Measurements from ENCODE around the gene TMEM95. TPM values are rescaled to one million over a fixed set of nuclear protein-coding genes. Genes with fewer than 3 reads are reported as not detected.

TMEM95 gene
- total and polyA plus RNA-seq, 10 of the 15 experiments (the other 5 are each of a cell fraction or from before 2014, with no cell fraction given) = 0.05 to 0.28 TPM; not detected in 8

DNA sequence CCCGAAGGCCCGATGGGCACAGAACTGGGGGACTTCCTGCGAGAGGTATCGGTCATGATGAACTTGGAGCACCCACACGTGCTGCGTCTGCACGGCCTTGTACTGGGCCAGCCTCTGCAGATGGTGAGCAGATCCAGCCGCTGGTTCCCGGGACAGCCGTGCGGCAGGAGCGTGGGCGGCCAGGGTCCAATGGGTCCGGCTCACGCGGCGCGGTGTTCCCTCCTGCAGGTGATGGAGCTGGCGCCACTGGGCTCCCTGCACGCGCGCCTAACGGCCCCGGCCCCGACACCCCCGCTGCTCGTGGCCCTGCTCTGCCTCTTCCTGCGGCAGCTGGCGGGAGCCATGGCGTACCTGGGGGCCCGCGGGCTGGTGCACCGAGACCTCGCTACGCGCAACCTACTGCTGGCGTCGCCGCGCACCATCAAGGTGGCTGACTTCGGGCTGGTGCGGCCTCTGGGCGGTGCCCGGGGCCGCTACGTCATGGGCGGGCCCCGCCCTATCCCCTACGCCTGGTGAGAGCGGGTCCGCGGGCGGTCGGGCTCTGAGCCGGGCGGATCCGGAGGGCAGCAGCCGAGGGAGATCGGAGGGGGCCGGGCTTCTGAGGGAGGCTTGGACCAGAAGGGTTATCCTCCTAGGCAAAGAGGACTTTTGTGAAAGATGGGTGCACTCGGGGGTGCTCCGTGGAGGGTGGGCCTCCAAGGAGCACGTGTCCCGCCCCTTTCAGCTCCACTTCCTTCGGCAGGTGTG lies 29.0 kb downstream of the TMEM95 start (continued):
- TF ChIP-seq HDGF (IDR thresholded peaks at IDR 0.05) = no peak
- TF ChIP-seq CEBPB (IDR thresholded peaks at IDR 0.05; ENCODE audit: borderline replicate concordance in 1 of 2, low read depth in 2 of 2, low read length in 2 of 2) = no peak
- no peak for TF ChIP-seq SP1 (IDR thresholded peaks at IDR 0.05; ENCODE audit: low read depth, low read length)
- TF ChIP-seq ZNF207 (IDR thresholded peaks at IDR 0.05; ENCODE audit: borderline replicate concordance) = no peak
- TF ChIP-seq, protein P1, sequence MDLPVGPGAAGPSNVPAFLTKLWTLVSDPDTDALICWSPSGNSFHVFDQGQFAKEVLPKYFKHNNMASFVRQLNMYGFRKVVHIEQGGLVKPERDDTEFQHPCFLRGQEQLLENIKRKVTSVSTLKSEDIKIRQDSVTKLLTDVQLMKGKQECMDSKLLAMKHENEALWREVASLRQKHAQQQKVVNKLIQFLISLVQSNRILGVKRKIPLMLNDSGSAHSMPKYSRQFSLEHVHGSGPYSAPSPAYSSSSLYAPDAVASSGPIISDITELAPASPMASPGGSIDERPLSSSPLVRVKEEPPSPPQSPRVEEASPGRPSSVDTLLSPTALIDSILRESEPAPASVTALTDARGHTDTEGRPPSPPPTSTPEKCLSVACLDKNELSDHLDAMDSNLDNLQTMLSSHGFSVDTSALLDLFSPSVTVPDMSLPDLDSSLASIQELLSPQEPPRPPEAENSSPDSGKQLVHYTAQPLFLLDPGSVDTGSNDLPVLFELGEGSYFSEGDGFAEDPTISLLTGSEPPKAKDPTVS (IDR thresholded peaks at IDR 0.05; ENCODE audit: low read depth, low read length) = no peak
- no peak for TF ChIP-seq KAT2A (conservative IDR thresholded peaks at IDR 0.05; ENCODE audit: control insufficient read depth, low read depth, low read length)
- no peak for TF ChIP-seq MYB (IDR thresholded peaks at IDR 0.05; ENCODE audit: borderline replicate concordance, low read depth, low read length)
- no peak for TF ChIP-seq RUNX3 (IDR thresholded peaks at IDR 0.05; ENCODE audit: low read length)
- TF ChIP-seq KDM1A (IDR thresholded peaks at IDR 0.05; ENCODE audit: borderline replicate concordance) = no peak
- TF ChIP-seq BMI1 (IDR thresholded peaks at IDR 0.05; ENCODE audit: borderline replicate concordance) = no peak
- TF ChIP-seq MYC (IDR thresholded peaks at IDR 0.05; ENCODE audit: insufficient read depth, insufficient read length, insufficient replicate concordance, low read length, severe bottlenecking) = no peak
- TF ChIP-seq POLR2AphosphoS2 (IDR thresholded peaks at IDR 0.05; ENCODE audit: low read depth, low read length) = peak; percentile 29; the same call in 1 of the 2 replicates
- TF ChIP-seq, protein P2, sequence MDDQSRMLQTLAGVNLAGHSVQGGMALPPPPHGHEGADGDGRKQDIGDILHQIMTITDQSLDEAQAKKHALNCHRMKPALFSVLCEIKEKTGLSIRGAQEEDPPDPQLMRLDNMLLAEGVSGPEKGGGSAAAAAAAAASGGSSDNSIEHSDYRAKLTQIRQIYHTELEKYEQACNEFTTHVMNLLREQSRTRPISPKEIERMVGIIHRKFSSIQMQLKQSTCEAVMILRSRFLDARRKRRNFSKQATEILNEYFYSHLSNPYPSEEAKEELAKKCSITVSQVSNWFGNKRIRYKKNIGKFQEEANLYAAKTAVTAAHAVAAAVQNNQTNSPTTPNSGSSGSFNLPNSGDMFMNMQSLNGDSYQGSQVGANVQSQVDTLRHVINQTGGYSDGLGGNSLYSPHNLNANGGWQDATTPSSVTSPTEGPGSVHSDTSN (IDR thresholded peaks at IDR 0.05; ENCODE audit: insufficient replicate concordance, low read depth, low read length) = no peak
- no peak for TF ChIP-seq KLF5 (IDR thresholded peaks at IDR 0.05; ENCODE audit: partially characterized antibody)
- 0 out of 2 replicates have a peak, but pooled peaks have one; percentile 43 for TF ChIP-seq YY1 (IDR thresholded peaks at IDR 0.05; ENCODE audit: low read depth, low read length)
- TF ChIP-seq, protein P3, sequence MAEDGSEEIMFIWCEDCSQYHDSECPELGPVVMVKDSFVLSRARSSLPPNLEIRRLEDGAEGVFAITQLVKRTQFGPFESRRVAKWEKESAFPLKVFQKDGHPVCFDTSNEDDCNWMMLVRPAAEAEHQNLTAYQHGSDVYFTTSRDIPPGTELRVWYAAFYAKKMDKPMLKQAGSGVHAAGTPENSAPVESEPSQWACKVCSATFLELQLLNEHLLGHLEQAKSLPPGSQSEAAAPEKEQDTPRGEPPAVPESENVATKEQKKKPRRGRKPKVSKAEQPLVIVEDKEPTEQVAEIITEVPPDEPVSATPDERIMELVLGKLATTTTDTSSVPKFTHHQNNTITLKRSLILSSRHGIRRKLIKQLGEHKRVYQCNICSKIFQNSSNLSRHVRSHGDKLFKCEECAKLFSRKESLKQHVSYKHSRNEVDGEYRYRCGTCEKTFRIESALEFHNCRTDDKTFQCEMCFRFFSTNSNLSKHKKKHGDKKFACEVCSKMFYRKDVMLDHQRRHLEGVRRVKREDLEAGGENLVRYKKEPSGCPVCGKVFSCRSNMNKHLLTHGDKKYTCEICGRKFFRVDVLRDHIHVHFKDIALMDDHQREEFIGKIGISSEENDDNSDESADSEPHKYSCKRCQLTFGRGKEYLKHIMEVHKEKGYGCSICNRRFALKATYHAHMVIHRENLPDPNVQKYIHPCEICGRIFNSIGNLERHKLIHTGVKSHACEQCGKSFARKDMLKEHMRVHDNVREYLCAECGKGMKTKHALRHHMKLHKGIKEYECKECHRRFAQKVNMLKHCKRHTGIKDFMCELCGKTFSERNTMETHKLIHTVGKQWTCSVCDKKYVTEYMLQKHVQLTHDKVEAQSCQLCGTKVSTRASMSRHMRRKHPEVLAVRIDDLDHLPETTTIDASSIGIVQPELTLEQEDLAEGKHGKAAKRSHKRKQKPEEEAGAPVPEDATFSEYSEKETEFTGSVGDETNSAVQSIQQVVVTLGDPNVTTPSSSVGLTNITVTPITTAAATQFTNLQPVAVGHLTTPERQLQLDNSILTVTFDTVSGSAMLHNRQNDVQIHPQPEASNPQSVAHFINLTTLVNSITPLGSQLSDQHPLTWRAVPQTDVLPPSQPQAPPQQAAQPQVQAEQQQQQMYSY (CRISPR knock-in tag; IDR thresholded peaks at IDR 0.05) = no peak
- TF ChIP-seq, protein P4, sequence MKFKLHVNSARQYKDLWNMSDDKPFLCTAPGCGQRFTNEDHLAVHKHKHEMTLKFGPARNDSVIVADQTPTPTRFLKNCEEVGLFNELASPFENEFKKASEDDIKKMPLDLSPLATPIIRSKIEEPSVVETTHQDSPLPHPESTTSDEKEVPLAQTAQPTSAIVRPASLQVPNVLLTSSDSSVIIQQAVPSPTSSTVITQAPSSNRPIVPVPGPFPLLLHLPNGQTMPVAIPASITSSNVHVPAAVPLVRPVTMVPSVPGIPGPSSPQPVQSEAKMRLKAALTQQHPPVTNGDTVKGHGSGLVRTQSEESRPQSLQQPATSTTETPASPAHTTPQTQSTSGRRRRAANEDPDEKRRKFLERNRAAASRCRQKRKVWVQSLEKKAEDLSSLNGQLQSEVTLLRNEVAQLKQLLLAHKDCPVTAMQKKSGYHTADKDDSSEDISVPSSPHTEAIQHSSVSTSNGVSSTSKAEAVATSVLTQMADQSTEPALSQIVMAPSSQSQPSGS (IDR thresholded peaks at IDR 0.05; ENCODE audit: low read length) = no peak
- no peak for TF ChIP-seq NFYB (IDR thresholded peaks at IDR 0.05; ENCODE audit: insufficient read depth, low read depth, low read length)
- TF ChIP-seq, protein P5, sequence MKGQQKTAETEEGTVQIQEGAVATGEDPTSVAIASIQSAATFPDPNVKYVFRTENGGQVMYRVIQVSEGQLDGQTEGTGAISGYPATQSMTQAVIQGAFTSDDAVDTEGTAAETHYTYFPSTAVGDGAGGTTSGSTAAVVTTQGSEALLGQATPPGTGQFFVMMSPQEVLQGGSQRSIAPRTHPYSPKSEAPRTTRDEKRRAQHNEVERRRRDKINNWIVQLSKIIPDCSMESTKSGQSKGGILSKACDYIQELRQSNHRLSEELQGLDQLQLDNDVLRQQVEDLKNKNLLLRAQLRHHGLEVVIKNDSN (IDR thresholded peaks at IDR 0.05; ENCODE audit: borderline replicate concordance, extremely low read length, insufficient read depth, low read depth, low read length) = peak; percentile 61
- TF ChIP-seq EED (IDR thresholded peaks at IDR 0.05; ENCODE audit: low read depth) = no peak
- no peak for TF ChIP-seq LARP7 (IDR thresholded peaks at IDR 0.05)

All from GM12878 (cell line).